IMR-90 (cell line): Measurements from ENCODE around the gene PTCD1. TPM values are rescaled to one million over a fixed set of nuclear protein-coding genes. Genes with fewer than 3 reads are reported as not detected.

Source experiments
- ATAC-seq: fragments of 200-7000 bp; cut with Tn5 transposase; 2 replicates; pipeline ENCODE4 v1.9.1; 2020; ENCODE audit warnings: low read depth, mild to moderate bottlenecking, moderate library complexity
- BruUV-seq: library from RNA; stranded (reverse); fragments of 400-500 nt; replicated peaks from 2 replicates; lab custom pipeline; 2021; lab: Mats Ljungman, UMichigan
- CTCF ChIA-PET: fragments of 300-600 bp; formaldehyde crosslinking; extraction: SDS; loops from one replicate; lab custom pipeline; 2021; ENCODE audit warnings: antibody characterized with exemption; lab: Yijun Ruan, JAX
- POLR2A ChIA-PET: fragments of 300-600 bp; sonication (Branson Sonifier 250); formaldehyde crosslinking; loops from one replicate; lab custom pipeline; 2022; ENCODE audit warnings: antibody characterized with exemption; ENCODE audit not compliant: unreplicated experiment; lab: Charles Lee
- DNase-seq: peaks from one replicate; pipeline ENCODE4 v3.0.0; 2013
- H2AFZ ChIP-seq: replicated peaks from 2 replicates; pipeline ENCODE3; 2013; ENCODE audit warnings: low read length, mild to moderate bottlenecking; ENCODE audit not compliant: poor library complexity
- H2AK5ac ChIP-seq: 2 replicates; pipeline ENCODE4 v1.6.1; 2013; ENCODE audit warnings: low read depth, low read length, inconsistent platforms
- H2AK9ac ChIP-seq: replicated peaks from 2 replicates; pipeline ENCODE3; 2013; ENCODE audit warnings: mild to moderate bottlenecking, low read depth, low read length, moderate library complexity; ENCODE audit not compliant: poor library complexity
- H2BK120ac ChIP-seq: 2 replicates; pipeline ENCODE4 v1.6.1; 2013; ENCODE audit warnings: low read depth, low read length, inconsistent platforms
- H2BK15ac ChIP-seq: 3 replicates; pipeline ENCODE4 v1.6.1; 2013; ENCODE audit warnings: low read depth, low read length, inconsistent platforms
- H2BK20ac ChIP-seq: 2 replicates; pipeline ENCODE4 v1.6.1; 2013; ENCODE audit warnings: low read depth, mild to moderate bottlenecking, inconsistent platforms, low read length, moderate library complexity
- H2BK5ac ChIP-seq: 2 replicates; pipeline ENCODE4 v1.6.1; 2013; ENCODE audit warnings: mild to moderate bottlenecking, low read depth, low read length, inconsistent platforms; ENCODE audit not compliant: poor library complexity, severe bottlenecking
- H3K14ac ChIP-seq: replicated peaks from 2 replicates; pipeline ENCODE4 v1.6.1; 2013; ENCODE audit warnings: low read depth, low read length, inconsistent platforms
- H3K18ac ChIP-seq: 2 replicates; pipeline ENCODE4 v1.6.1; 2013; ENCODE audit warnings: low read depth, low read length, control low read depth
- H3K23ac ChIP-seq: 2 replicates; pipeline ENCODE4 v1.6.1; 2013; ENCODE audit warnings: low read depth, low read length, inconsistent platforms
- H3K27ac ChIP-seq: 2 replicates; pipeline ENCODE4 v1.5.1; 2013; ENCODE audit warnings: mild to moderate bottlenecking, control low read depth, low read length; ENCODE audit not compliant: insufficient read depth
- H3K27me3 ChIP-seq: 2 replicates; pipeline ENCODE4 v1.6.1; 2013; ENCODE audit warnings: low read length; ENCODE audit not compliant: control insufficient read depth, insufficient read depth
- H3K36me3 ChIP-seq: 2 replicates; pipeline ENCODE4 v1.6.1; 2013; ENCODE audit warnings: low read length, mixed read lengths; ENCODE audit not compliant: control insufficient read depth, insufficient read depth
- H3K4ac ChIP-seq: 2 replicates; pipeline ENCODE4 v1.6.1; 2013; ENCODE audit warnings: low read depth, low read length, inconsistent platforms
- H3K4me1 ChIP-seq: 2 replicates; pipeline ENCODE4 v1.6.1; 2013; ENCODE audit warnings: low read length, mixed read lengths; ENCODE audit not compliant: control insufficient read depth, insufficient read depth
- H3K4me2 ChIP-seq: 2 replicates; pipeline ENCODE4 v1.6.1; 2013; ENCODE audit warnings: low read depth, mild to moderate bottlenecking, control low read depth, low read length, moderate library complexity
- H3K4me3 ChIP-seq: 2 replicates; pipeline ENCODE4 v1.5.1; 2013; ENCODE audit warnings: low read depth, mild to moderate bottlenecking, control low read depth, low read length, moderate library complexity; ENCODE audit not compliant: insufficient read depth
- H3K56ac ChIP-seq: 2 replicates; pipeline ENCODE4 v1.6.1; 2013; ENCODE audit warnings: low read length, inconsistent platforms; ENCODE audit not compliant: insufficient read depth; ENCODE audit errors: extremely low read depth
- H3K79me1 ChIP-seq, 2 experiments: 2 replicates each; pipeline ENCODE4 v1.6.1; 2013; ENCODE audit warnings: low read length in 2 of 2, inconsistent platforms in 1 of 2, low read depth in 1 of 2
- H3K9ac ChIP-seq: 2 replicates; pipeline ENCODE4 v1.6.1; 2013; ENCODE audit warnings: low read depth, low read length, control low read depth
- H3K9me1 ChIP-seq: 2 replicates; pipeline ENCODE4 v1.6.1; 2013; ENCODE audit warnings: low read length, inconsistent platforms; ENCODE audit not compliant: insufficient read depth
- H3K9me3 ChIP-seq: 2 replicates; pipeline ENCODE4 v1.6.1; 2013; ENCODE audit warnings: low read length; ENCODE audit not compliant: control insufficient read depth, insufficient read depth
- H4K20me1 ChIP-seq: 2 replicates; pipeline ENCODE4 v1.6.1; 2013; ENCODE audit warnings: low read length, inconsistent platforms; ENCODE audit not compliant: insufficient read depth
- H4K5ac ChIP-seq: 2 replicates; pipeline ENCODE4 v1.6.1; 2013; ENCODE audit warnings: mild to moderate bottlenecking, low read depth, low read length, control low read depth
- H4K8ac ChIP-seq, 2 experiments: 2 replicates each; pipeline ENCODE4 v1.6.1; 2013; ENCODE audit warnings: low read depth in 2 of 2, low read length in 2 of 2, control low read depth in 1 of 2, inconsistent platforms in 1 of 2
- H4K91ac ChIP-seq: 2 replicates; pipeline ENCODE4 v1.6.1; 2013; ENCODE audit warnings: low read depth, low read length, inconsistent platforms; ENCODE audit not compliant: insufficient read depth
- BHLHE40 ChIP-seq: fragments of 150-350 bp; IDR thresholded peaks from 2 replicates; pipeline ENCODE4 v1.6.1; 2016; ENCODE audit warnings: mild to moderate bottlenecking, low read depth, low read length
- CEBPB ChIP-seq: IDR thresholded peaks from 2 replicates; pipeline ENCODE4 v1.6.1; 2012; ENCODE audit warnings: low read depth, low read length, improper control_type of control experiment
- CHD1 ChIP-seq: IDR thresholded peaks from 2 replicates; pipeline ENCODE4 v1.6.1; 2012; ENCODE audit warnings: low read depth, low read length, improper control_type of control experiment
- CTCF ChIP-seq: conservative IDR thresholded peaks from 2 replicates; pipeline ENCODE4 v1.5.1; 2012; ENCODE audit warnings: mild to moderate bottlenecking, low read depth, low read length, improper control_type of control experiment
- ELK1 ChIP-seq: fragments of 150-350 bp; IDR thresholded peaks from 2 replicates; pipeline ENCODE4 v1.6.1; 2016; ENCODE audit warnings: low read depth, mild to moderate bottlenecking, low read length, moderate library complexity, borderline replicate concordance
- FOS ChIP-seq: fragments of 150-350 bp; IDR thresholded peaks from 2 replicates; pipeline ENCODE4 v1.6.1; 2016; ENCODE audit warnings: low read depth, low read length
- MAFK ChIP-seq: IDR thresholded peaks from 2 replicates; pipeline ENCODE4 v1.6.1; 2012; ENCODE audit warnings: low read depth, low read length, improper control_type of control experiment
- MAZ ChIP-seq: IDR thresholded peaks from 2 replicates; pipeline ENCODE4 v1.6.1; 2012; ENCODE audit warnings: low read depth, mild to moderate bottlenecking, low read length, improper control_type of control experiment, moderate library complexity, borderline replicate concordance
- MXI1 ChIP-seq: IDR thresholded peaks from 2 replicates; pipeline ENCODE4 v1.6.1; 2012; ENCODE audit warnings: low read depth, mild to moderate bottlenecking, low read length, moderate library complexity, borderline replicate concordance
- NFE2L2 ChIP-seq: fragments of 150-350 bp; IDR thresholded peaks from 2 replicates; pipeline ENCODE4 v1.6.1; 2016; ENCODE audit warnings: low read depth, mild to moderate bottlenecking, low read length
- POLR2A ChIP-seq: IDR thresholded peaks from 2 replicates; pipeline ENCODE4 v1.6.1; 2012; ENCODE audit warnings: mild to moderate bottlenecking, low read depth, low read length
- RAD21 ChIP-seq: IDR thresholded peaks from 2 replicates; pipeline ENCODE4 v1.6.1; 2012; ENCODE audit warnings: low read length, improper control_type of control experiment
- RCOR1 ChIP-seq: IDR thresholded peaks from 2 replicates; pipeline ENCODE4 v1.6.1; 2012; ENCODE audit warnings: mild to moderate bottlenecking, low read length, improper control_type of control experiment; ENCODE audit not compliant: insufficient replicate concordance
- RFX5 ChIP-seq: IDR thresholded peaks from 2 replicates; pipeline ENCODE4 v1.8.0; 2012; ENCODE audit warnings: low read depth, mild to moderate bottlenecking, low read length, moderate library complexity
- SMC3 ChIP-seq: fragments of 150-350 bp; IDR thresholded peaks from 2 replicates; pipeline ENCODE4 v1.6.1; 2016; ENCODE audit warnings: low read depth, mild to moderate bottlenecking, antibody characterized with exemption, low read length, moderate library complexity
- USF2 ChIP-seq: fragments of 150-350 bp; IDR thresholded peaks from 2 replicates; pipeline ENCODE4 v1.6.1; 2017; ENCODE audit warnings: mild to moderate bottlenecking, antibody characterized with exemption, low read length, low read depth
- WGBS, 2 experiments: methylation state at CpG; one replicate each; pipeline versions ENCODE4 v1.1.5 to v1.1.7; 2013; ENCODE audit warnings: missing lambda C conversion rate in 2 of 2; ENCODE audit not compliant: insufficient read length in 1 of 2; ENCODE audit errors: extremely low coverage in 2 of 2; 5-methylcytosine and 5-hydroxymethylcytosine counted together
- dilution Hi-C: fragments of 300-500 bp; cut with HindIII; formaldehyde crosslinking; loops from one replicate; pipeline ENCODE4 v1.14.3; 2018; ENCODE audit warnings: low sequenced_read_pairs; ENCODE audit not compliant: unreplicated experiment
- in situ Hi-C: fragments of 300-500 bp; cut with MboI; formaldehyde crosslinking; loops from 3 replicates; pipeline ENCODE4 v1.14.3; 2019; ENCODE audit warnings: low sequenced_read_pairs, inconsistent platforms, mixed read lengths
- intact Hi-C: fragments of 100-400 bp; cut with micrococcal nuclease; formaldehyde crosslinking; loops from 2 replicates; pipeline ENCODE4 v1.10.0; 2022
- polyA plus RNA-seq, 3 experiments: library from polyadenylated mRNA; depleted of rRNA; stranded (reverse); fragments of >200 nt; gene quantifications; 2 replicates each; pipeline ENCODE4 v1.2.3, GENCODE V29; 2012; ENCODE audit warnings: low replicate concordance in 1 of 3
- total RNA-seq: library from RNA; depleted of rRNA; stranded (reverse); fragments of >200 nt; gene quantifications from 2 replicates; pipeline ENCODE4 v1.2.3, GENCODE V29; 2012

The PTCD1 gene
- total and polyA plus RNA-seq, 2 of the 4 experiments (the other 2 are of a cell fraction): 2.2 to 4.0 TPM

- no peak for ATAC-seq
These were observed 39.0 kb downstream of the PTCD1 start for GRCh38 chr7:99399597-99399996.

More at GRCh38 chr7:99399597-99399996, 39.0 kb downstream of the PTCD1 start:
- H2AK9ac ChIP-seq: no peak overlapping the region
- no peak overlapping the region for H2AFZ ChIP-seq
- ChIA-PET POLR2A (no interaction called here), CTCF (no interaction called here)
- H3K23ac ChIP-seq: no peak overlapping the region
- H3K36me3 ChIP-seq: peaks cover 80% of the 10 kb centered on the region
- H3K9me1 ChIP-seq: peaks cover 4% of the 10 kb centered on the region
- no peak overlapping the region for H2BK120ac ChIP-seq
- H4K5ac ChIP-seq: no peak overlapping the region
- H2BK20ac ChIP-seq: no peak overlapping the region
- in situ Hi-C loops: no loop called here
- BruUV-seq: no TSS peak
- no peak overlapping the region for H3K4me3 ChIP-seq
- no peaks in the 10 kb centered on the region for H3K27me3 ChIP-seq
- H2AK5ac ChIP-seq: no peak overlapping the region
- no peak overlapping the region for H2BK5ac ChIP-seq
- TF ChIP-seq USF2: no peak
- TF ChIP-seq CHD1: no peak
- TF ChIP-seq RAD21: no peak
- no peak for TF ChIP-seq NFE2L2
- TF ChIP-seq FOS: no peak
- TF ChIP-seq POLR2A: no peak
- no peak for TF ChIP-seq RFX5
- TF ChIP-seq SMC3: no peak
- TF ChIP-seq ELK1: no peak
- TF ChIP-seq MXI1: no peak
- no peak for TF ChIP-seq RCOR1
- no peak for TF ChIP-seq MAZ
- no peak for TF ChIP-seq CEBPB
- no peak for TF ChIP-seq MAFK
- TF ChIP-seq BHLHE40: no peak
- TF ChIP-seq CTCF: no peak
- no peak overlapping the region for H3K14ac ChIP-seq
- H3K56ac ChIP-seq: no peak overlapping the region
- H3K18ac ChIP-seq: no peak overlapping the region
- H4K20me1 ChIP-seq: peaks cover 71% of the 10 kb centered on the region
- no peak for DNase-seq
- H4K8ac ChIP-seq: no peak overlapping the region
- H2BK15ac ChIP-seq: no peak overlapping the region
- dilution Hi-C loops: no loop called here
- no peak overlapping the region for H4K91ac ChIP-seq
- H3K4me1 ChIP-seq: peaks cover 7% of the 10 kb centered on the region; the same call in 1 of the 2 replicates
- no peak overlapping the region for H3K4me2 ChIP-seq
- H3K9me3 ChIP-seq: no peaks in the 10 kb centered on the region
- WGBS, 2 experiments: 80% methylated on average over 1 of the region's 6 CpGs; no CpG with 5 or more reads in 1 of the 2 experiments
- no peak overlapping the region for H3K9ac ChIP-seq
- H3K27ac ChIP-seq: no peak overlapping the region
- intact Hi-C loops: no loop called here
- peaks cover 20 to 65% of the 10 kb centered on the region in 2 experiments; a peak in 3 of 4 replicates for H3K79me1 ChIP-seq
- H3K4ac ChIP-seq: no peak overlapping the region
